Measurements from ENCODE around the gene GPSM3.

GRCh38 chr6:32226434-32226833, 34.0 kb upstream of the GPSM3 start:
- no peak for TF ChIP-seq CTCF (IDR thresholded peaks at IDR 0.05)
- TF ChIP-seq POLR2A (IDR thresholded peaks at IDR 0.05): no peak
- no peak for TF ChIP-seq POLR2AphosphoS5 (IDR thresholded peaks at IDR 0.05; ENCODE audit: insufficient read depth in 1 of 2, low read depth in 1 of 2)

Data from vagina (tissue), 2 donors.